NCI-H2196 (cell line): ENCODE results near the gene TSPAN9.

Source experiments
- DNase-seq: peaks from one replicate; lab custom pipeline; 2025; ENCODE audit not compliant: unreplicated experiment; lab: John Stamatoyannopoulos, UW

Gene TSPAN9

GRCh38 chr12:3138941-3139511, 61.8 kb downstream of the TSPAN9 start:
- DNase-seq, result no peak

GRCh38 chr12:3139760-3140159, 62.6 kb downstream of the TSPAN9 start:
- DNase-seq, result no peak

DNA sequence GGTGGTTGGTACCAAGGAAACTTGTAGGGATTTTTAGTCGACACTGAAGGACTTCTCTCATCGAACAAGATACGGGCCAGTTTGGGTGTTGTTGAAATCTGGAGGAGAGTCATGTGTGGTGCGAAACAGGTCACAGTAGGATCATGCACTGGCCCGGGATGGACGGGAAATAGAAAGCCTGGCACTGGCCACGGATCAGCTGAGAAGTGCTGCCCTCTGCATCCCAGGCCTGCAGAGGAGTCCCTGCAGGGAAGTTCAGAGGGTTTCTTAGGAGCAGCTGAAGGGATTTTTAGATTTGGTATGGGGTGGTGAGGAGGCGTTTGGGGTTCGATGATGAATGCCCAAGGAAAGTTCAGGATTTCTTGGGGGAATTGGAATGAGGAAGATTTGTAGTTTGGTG, 63.1 kb downstream of the TSPAN9 start:
- DNase-seq, result no peak

GRCh38 chr12:3141339-3142321, 64.5 kb downstream of the TSPAN9 start:
- no peak for DNase-seq

GRCh38 chr12:3142386-3142785, 65.2 kb downstream of the TSPAN9 start:
- no peak for DNase-seq

GRCh38 chr12:3144495-3144894, 67.3 kb downstream of the TSPAN9 start:
- no peak for DNase-seq

- no peak for DNase-seq
Measured at GRCh38 chr12:3145033-3145432, 67.9 kb downstream of the TSPAN9 start.

DNA sequence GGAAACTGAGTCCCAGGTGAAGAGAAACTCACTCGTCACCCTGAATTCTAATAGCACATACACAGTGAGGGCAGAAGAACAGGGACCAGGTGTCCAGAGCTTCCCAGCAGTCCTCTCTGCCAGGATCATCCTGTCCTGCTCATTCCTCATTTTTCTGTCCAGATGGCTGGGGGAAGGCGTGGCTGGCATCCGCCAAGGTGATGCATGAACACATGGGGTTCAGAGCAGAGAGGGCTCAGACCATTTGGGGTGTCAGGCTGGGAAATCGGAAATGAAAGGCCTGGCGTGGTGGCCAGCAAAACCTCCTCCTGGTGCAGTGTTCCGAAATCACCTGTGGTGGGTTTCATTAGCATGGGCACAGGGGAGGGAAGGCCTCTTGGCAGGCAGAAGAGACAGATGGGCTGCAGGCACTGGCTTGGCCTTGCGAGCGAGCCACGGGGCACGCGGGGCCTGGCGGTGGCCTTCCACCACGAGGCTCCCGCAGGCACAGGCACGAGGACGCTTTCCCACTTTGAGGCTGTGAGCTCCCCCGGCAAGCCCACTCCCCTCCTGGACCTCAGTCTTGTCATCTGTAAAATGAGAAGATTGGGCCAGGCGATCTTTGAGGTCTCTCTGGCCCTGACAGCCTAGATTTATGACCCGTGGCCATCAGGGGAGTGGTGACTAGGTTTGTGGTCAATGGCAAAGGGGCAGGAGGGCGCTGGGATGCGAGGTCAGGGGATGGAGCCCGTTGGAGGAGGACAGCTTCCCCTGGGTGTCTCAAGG, 68.5 kb downstream of the TSPAN9 start:
- no peak for DNase-seq

DNA sequence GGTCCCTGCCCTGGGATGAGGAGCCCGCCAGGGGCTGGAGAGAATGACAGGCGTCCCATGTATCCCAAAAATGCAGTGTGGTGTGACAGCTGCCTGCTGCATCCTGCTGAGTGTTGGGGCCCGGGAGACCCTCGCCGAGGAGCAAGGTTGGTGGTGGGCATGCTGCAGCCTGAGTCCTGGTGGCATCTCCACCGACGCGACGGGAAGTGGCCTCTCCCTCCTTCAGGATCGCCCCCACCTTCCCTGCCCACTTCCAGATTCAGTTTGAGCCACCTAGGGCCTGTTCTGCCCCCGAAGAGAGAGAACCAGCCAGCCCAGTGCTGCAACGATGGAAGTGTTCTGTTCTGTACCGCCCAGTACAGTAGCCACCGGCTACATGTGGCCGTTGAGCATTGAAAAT, 70.1 kb downstream of the TSPAN9 start:
- no peak for DNase-seq

- DNase-seq, result no peak
Measured at GRCh38 chr12:3148366-3149000, 71.3 kb downstream of the TSPAN9 start.

DNA sequence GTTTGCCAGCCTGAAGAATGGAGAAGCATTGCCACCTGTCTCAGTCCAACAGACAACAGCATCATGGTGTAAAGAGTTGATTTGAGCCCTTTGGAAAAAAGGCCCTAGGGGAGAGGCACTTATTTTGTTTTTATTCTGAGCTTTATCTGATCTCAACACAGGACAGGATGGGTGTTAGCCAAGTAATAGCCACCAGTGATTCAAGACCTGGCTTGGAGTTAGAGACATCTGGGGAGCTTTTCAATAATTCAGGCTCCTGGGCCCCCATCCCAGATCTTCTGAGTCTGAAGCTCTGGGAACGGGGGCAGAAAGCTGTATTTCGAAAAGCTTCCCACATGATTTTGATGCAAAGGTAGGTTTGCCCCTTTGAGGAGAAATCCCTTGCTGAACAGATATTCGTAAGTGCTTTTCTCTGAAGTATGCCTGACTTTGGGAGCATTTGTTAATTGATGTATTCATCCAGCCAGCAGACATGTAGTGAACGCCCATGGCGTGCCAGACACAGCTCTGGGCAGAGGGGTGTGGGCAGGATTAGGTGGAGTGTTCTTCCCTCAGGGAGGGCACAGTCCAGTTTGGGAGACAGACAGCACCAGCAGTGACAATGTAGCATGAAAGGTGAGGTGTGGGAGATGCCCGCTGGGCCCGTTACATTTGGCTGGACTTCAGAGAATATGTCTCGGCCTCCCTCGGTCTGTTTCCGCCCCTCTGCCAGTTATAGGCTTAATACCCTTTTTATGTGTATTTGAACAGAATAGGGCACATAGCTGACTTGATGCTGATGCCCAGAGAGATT, 72.5 kb downstream of the TSPAN9 start:
- no peak for DNase-seq

DNA sequence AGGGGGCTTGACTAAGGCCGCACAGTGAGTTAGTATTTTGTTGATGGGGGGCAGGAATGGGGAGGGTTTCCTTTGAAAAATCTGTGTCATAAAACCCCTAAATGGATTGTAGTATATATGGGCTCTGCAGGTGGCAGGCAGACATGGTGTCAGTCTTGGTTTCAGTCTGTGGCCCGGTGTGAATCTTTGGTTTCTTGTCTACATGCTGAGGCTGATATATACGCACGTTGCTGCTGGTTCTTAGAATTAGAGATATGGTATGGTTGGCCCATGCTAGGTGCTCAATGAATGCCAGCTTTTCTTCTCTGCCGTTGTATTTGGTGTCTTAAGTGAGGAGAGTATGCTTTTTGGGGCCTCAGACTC, 73.1 kb downstream of the TSPAN9 start:
- DNase-seq, result no peak

DNA sequence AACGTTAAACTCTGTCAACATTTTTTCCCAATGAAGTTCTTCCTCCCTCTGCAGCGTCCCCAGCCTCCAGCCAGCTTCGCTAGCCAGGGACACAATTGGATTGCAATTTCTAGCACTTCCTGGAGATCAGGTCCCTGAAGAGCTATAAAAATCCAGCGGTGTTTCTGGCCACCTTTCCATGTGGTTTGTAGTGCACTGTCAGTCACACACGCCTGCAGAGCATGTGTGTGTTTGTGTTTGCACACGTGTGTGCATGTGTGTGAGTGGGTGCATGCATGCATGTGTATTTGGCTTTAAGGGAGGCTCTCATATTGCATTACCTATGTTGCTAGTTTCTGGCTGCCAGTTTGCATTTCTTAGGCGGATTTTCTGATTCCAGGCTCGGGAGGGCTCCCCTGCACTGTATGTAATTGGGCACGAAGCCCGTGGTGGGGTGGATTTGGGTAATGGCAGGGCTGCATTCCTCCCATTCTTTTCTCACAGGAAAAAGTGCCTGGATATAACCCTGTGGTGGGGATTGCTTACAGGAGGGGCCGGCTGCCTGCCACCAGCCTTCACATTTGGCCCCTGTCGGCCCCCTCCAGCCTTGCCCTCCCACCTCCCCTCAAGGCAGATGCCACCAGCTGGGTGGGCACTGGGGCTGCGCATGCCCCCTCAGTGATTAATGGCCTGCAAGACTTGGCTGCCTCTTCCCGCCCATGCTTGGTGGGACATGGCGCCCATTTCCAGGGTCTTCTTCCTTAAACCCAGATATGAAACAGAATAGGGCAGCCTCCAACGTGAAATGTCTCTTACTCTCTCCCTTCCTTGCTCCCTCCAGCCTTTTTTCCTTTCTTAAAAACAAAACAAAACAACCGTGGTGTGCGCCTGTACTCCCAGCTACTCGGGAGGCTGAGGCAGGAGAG, 74.0 kb downstream of the TSPAN9 start:
- DNase-seq, result no peak

- DNase-seq, result no peak
Measured at GRCh38 chr12:3152011-3152511, 74.9 kb downstream of the TSPAN9 start.

DNA sequence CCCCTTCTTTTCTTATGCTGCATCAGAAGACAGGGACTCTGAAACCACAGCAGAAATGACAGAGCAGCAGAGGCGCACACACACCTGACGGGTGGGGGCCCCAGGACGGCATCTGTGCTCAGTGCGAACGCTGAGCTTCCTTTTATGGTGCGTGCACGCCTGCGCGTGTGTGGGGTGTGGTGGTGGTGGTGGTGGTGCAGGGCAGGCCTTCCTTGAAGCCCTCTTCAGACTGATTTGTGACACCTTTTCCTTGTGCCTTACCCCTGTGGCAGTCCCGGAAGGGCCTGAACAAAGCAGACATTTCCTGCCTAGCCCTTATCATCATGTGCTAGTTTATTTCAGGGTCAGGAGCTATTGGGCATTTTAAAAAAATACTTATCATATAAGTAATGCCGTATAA, 75.7 kb downstream of the TSPAN9 start:
- DNase-seq, result no peak

- no peak for DNase-seq
Measured at GRCh38 chr12:3154006-3154405, 76.8 kb downstream of the TSPAN9 start.

DNA sequence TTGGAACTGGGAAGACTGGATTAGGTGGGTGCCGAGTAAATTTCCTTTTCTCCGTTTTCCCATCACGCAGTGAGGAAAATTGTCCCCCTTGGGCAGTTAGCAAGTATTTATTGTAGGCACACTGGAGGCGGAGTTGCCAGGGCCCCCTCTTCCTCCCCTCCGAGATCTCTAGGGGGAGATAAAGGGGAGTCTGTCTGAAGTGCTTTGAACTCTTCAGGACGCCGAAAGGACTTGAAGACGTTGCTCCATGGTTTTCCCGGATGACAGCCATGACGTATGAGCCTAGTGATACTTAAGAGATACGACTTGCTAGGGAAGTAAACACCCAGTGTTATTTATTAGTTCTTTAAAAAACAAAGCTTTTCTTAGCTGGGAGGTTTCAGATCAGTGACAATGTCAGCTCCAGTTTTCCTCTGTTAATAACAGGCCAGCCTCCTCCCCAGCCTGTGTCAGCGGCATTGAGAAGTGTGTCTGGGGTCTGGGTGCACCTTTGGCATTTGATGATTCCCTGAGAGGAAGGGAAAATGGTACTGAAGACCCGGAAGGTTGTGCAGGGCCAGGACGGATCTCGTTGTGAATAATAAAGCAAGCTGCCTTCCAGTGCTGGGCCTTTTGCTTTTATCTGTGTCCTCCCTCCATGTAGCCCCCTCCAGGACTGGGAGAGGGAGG, 78.7 kb downstream of the TSPAN9 start:
- no peak for DNase-seq

- DNase-seq, result no peak
Measured at GRCh38 chr12:3157581-3158323, 80.6 kb downstream of the TSPAN9 start.
